HepG2 (cell line): Measurements from ENCODE around the gene UHMK1. TPM values are rescaled to one million over a fixed set of nuclear protein-coding genes. Genes with fewer than 3 reads are reported as not detected.
"Not testable (repeated sequence)": the region's sequence is repeated elsewhere in the genome, so short reads cannot be mapped to it uniquely, and the experiment has no call there.

Experiments
- ATAC-seq: fragments of 200-7000 bp; cut with Tn5 transposase; 3 replicates; pipeline ENCODE4 v1.9.1; 2020; ENCODE audit warnings: mild to moderate bottlenecking, moderate library complexity
- BruUV-seq: library from RNA; stranded (reverse); fragments of 400-500 nt; replicated peaks from 2 replicates; lab custom pipeline; 2021; lab: Mats Ljungman, UMichigan
- CTCF ChIA-PET: fragments of 300-600 bp; formaldehyde crosslinking; extraction: SDS; loops from one replicate; lab custom pipeline; 2021; ENCODE audit warnings: low total read pairs, inconsistent platforms, low intra/inter-chr PET ratio; lab: Yijun Ruan, JAX
- POLR2A ChIA-PET: fragments of 350-600 bp; sonication (Branson Sonifier 250); formaldehyde crosslinking; loops from one replicate; lab custom pipeline; 2020; ENCODE audit warnings: antibody characterized with exemption, inconsistent platforms; lab: Yijun Ruan, JAX
- DNase-seq: peaks from one replicate; pipeline ENCODE4 v3.0.0-alpha.2; 2015; ENCODE audit warnings: low spot score
- FAIRE-seq: peaks from 3 replicates; lab custom pipeline; 2011; peaks lifted over from hg19 to GRCh38; lab: Jason Lieb, UNC
- H2AFZ ChIP-seq: one replicate; pipeline ENCODE4 v1.6.1; 2011; ENCODE audit warnings: low read length, inconsistent platforms
- H3K27ac ChIP-seq: fragments of 300-600 bp; 3 replicates; pipeline ENCODE4 v1.8.0; 2011; ENCODE audit warnings: mixed run types, mild to moderate bottlenecking, mixed read lengths, low read length, inconsistent platforms; ENCODE audit not compliant: insufficient read depth; ENCODE audit errors: extremely low read length
- H3K27me3 ChIP-seq, 2 experiments: fragments of 200-600 bp in 1 of 2; 2 replicates in 1 of 2; 3 replicates in 1 of 2; pipeline versions ENCODE4 v1.6.0 to v1.8.0; 2011; ENCODE audit warnings: low read length in 2 of 2, mild to moderate bottlenecking in 2 of 2, moderate library complexity in 2 of 2, inconsistent platforms in 1 of 2; ENCODE audit not compliant: insufficient read depth in 2 of 2, control insufficient read depth in 1 of 2
- H3K36me3 ChIP-seq, 2 experiments: fragments of 200-600 bp in 1 of 2; replicated peaks in 1 of 2; 2 replicates in 1 of 2; 3 replicates in 1 of 2; pipeline versions ENCODE4 v1.5.1 to v1.8.0; 2011; ENCODE audit warnings: low read length in 2 of 2, inconsistent platforms in 1 of 2; ENCODE audit not compliant: insufficient read depth in 2 of 2, control insufficient read depth in 1 of 2
- H3K4me1 ChIP-seq: 2 replicates; pipeline ENCODE4 v1.5.1; 2012; ENCODE audit warnings: low read length, inconsistent platforms; ENCODE audit not compliant: insufficient read depth
- H3K4me2 ChIP-seq: 2 replicates; pipeline ENCODE4 v1.6.0; 2011; ENCODE audit warnings: low read depth, low read length, inconsistent platforms
- H3K4me3 ChIP-seq, 3 experiments: fragments of 200-600 bp in 1 of 3; sonication (generic), shearing (Covaris generic) in 1 of 3; replicated peaks in 1 of 3; 2 replicates each; pipeline ENCODE4 v1.5.1; 2011 to 2016; ENCODE audit warnings: low read length in 3 of 3, inconsistent platforms in 2 of 3, low read depth in 2 of 3, mild to moderate bottlenecking in 2 of 3, control low read depth in 1 of 3, mixed read lengths in 1 of 3; ENCODE audit not compliant: insufficient read depth in 1 of 3
- H3K79me2 ChIP-seq: one replicate; pipeline ENCODE4 v1.6.1; 2011; ENCODE audit warnings: low read length, inconsistent platforms; ENCODE audit not compliant: insufficient read depth
- H3K9ac ChIP-seq: 2 replicates; pipeline ENCODE4 v1.6.0; 2011; ENCODE audit warnings: mild to moderate bottlenecking, low read depth, low read length, inconsistent platforms; ENCODE audit not compliant: insufficient read depth
- H3K9me3 ChIP-seq: 2 replicates; pipeline ENCODE4 v1.5.1; 2012; ENCODE audit warnings: mild to moderate bottlenecking, low read length
- H4K20me1 ChIP-seq: 2 replicates; pipeline ENCODE4 v1.6.0; 2011; ENCODE audit warnings: inconsistent platforms, mild to moderate bottlenecking, low read length, moderate library complexity; ENCODE audit not compliant: insufficient read depth
- GABPB1 ChIP-seq: IDR thresholded peaks from 2 replicates; pipeline ENCODE4 v1.6.1; 2016; ENCODE audit warnings: mild to moderate bottlenecking, missing genetic modification reagents, moderate library complexity, missing compliant biosample characterization
- MTF1 ChIP-seq: sonication (generic); formaldehyde crosslinking; IDR thresholded peaks from 2 replicates; pipeline ENCODE4 v1.5.0; 2020; ENCODE audit warnings: missing genetic modification reagents
- SOX13 ChIP-seq, 3 experiments: fragments of 450-650 bp in 1 of 3; sonication (generic) in 1 of 3; formaldehyde crosslinking in 1 of 3; IDR thresholded peaks in 2 of 3; conservative IDR thresholded peaks in 1 of 3; 2 replicates each; pipeline versions ENCODE4 v1.5.0 to v1.6.1; 2016 to 2020; ENCODE audit warnings: antibody characterized with exemption in 1 of 3, mild to moderate bottlenecking in 1 of 3, missing compliant biosample characterization in 1 of 3, missing genetic modification reagents in 1 of 3, moderate library complexity in 1 of 3
- ZFP36 ChIP-seq: fragments of 150-350 bp; IDR thresholded peaks from 2 replicates; pipeline ENCODE4 v1.6.1; 2018; ENCODE audit warnings: borderline replicate concordance, low read length, low read depth; ENCODE audit not compliant: partially characterized antibody
- ZFP62 ChIP-seq: sonication (generic); formaldehyde crosslinking; IDR thresholded peaks from 2 replicates; pipeline ENCODE4 v1.4.0; 2020; ENCODE audit warnings: missing genetic modification reagents
- WGBS: methylation state at CpG from one replicate; pipeline ENCODE4 v1.1.6; 2017; ENCODE audit warnings: low lambda C conversion rate; 5-methylcytosine and 5-hydroxymethylcytosine counted together
- in situ Hi-C: cut with HindIII; loops from 2 replicates; pipeline ENCODE4 v1.10.0; 2017; ENCODE audit warnings: low pct_unique_long_range_greater_than_20kb; ENCODE audit not compliant: extremely low pct_ligation_motif_present
- intact Hi-C: fragments of 100-400 bp; cut with micrococcal nuclease; formaldehyde crosslinking; loops from one replicate; pipeline ENCODE4 v1.10.0; 2022; ENCODE audit not compliant: unreplicated experiment
- polyA plus RNA-seq, 8 experiments: library from polyadenylated mRNA; depleted of rRNA in 3 of 8; stranded (reverse) in 7 of 8; unstranded in 1 of 8; fragments of >200 nt; fragmentation: Illumina TruSeq in 4 of 8; extraction: Trizol in 4 of 8; gene quantifications; 2 replicates each; pipeline versions ENCODE4 v1.2.1 to v1.2.3, GENCODE V29; 2011 to 2016; ENCODE audit warnings: low read depth in 4 of 8, missing spikeins in 1 of 8, mixed read lengths in 1 of 8; ENCODE audit not compliant: insufficient read depth in 1 of 8
- total RNA-seq, 5 experiments: library from RNA; depleted of rRNA; stranded (reverse); fragments of >200 nt; fragmentation: Illumina TruSeq; extraction: Trizol; gene quantifications; 2 replicates each; pipeline ENCODE4 v1.2.3, GENCODE V29; 2016; ENCODE audit warnings: low read depth in 1 of 5
- TF ChIP-seq, protein P1 (sequence below): IDR thresholded peaks from 2 replicates; pipeline ENCODE4 v1.6.1; 2016; ENCODE audit warnings: low read depth, borderline replicate concordance
- TF ChIP-seq, protein P2 (sequence below): sonication (generic); formaldehyde crosslinking; conservative IDR thresholded peaks from 2 replicates; pipeline ENCODE4 v1.8.1; 2023; ENCODE audit warnings: missing genetic modification reagents
- TF ChIP-seq, protein P3 (sequence below): IDR thresholded peaks from 2 replicates; pipeline ENCODE4 v1.6.1; 2016; ENCODE audit warnings: mild to moderate bottlenecking, missing biosample characterization, missing genetic modification reagents
- TF ChIP-seq, protein P4 (sequence below): sonication (generic); formaldehyde crosslinking; IDR thresholded peaks from 2 replicates; pipeline ENCODE4 v1.8.1; 2022; ENCODE audit warnings: low read depth, mild to moderate bottlenecking, missing genetic modification reagents

Gene UHMK1
- total and polyA plus RNA-seq, 2 of the 13 experiments (the other 11 are each of a cell fraction or from before 2014, with no cell fraction given), result 12.9 to 20.0 TPM

DNA sequence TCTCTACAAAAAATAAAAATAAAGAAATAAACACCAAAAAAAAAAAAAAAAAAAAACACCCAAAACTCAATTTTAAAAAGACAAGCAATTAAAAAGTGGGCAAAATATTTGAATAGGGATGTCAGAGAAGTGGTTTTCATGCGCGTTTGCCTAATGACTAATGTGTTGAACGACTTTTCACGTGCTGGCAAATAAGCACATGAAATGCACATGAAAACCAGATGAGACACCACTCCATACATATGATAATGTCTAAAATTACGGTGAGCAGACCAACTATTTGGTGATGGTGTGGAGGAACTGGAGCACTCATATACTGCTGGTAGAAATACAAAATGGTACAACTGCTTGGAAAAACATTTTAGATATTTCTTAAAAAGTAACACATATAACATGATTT is 39.4 kb upstream of the UHMK1 start (continued):
- TF ChIP-seq, protein P1, sequence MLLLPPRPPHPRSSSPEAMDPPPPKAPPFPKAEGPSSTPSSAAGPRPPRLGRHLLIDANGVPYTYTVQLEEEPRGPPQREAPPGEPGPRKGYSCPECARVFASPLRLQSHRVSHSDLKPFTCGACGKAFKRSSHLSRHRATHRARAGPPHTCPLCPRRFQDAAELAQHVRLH (CRISPR knock-in tag), result no peak

DNA sequence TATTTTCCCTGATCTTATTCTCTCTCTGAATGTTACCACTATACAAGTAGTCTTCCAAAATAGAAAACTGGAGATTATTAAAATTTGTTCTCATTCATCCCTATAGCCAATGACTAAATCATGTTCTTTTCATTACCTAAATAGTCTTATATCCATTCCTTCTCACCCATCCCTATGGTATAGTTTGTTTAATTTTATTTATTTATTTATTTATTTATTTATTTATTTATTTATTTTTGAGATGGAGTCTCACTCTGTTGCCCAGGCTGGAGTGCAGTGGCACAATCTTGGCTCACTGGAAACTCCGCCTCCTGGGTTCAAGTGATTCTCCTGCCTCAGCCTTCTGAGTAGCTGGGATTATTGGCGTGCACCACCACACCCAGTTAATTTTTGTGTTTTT is 35.2 kb upstream of the UHMK1 start:
- H2AFZ ChIP-seq, in situ Hi-C loops, CTCF ChIA-PET, FAIRE-seq, H3K79me2 ChIP-seq, H3K36me3 ChIP-seq, H3K4me1 ChIP-seq, H3K27me3 ChIP-seq, H3K4me2 ChIP-seq, H3K4me3 ChIP-seq, H3K9ac ChIP-seq, DNase-seq, H3K9me3 ChIP-seq, H3K27ac ChIP-seq, H4K20me1 ChIP-seq, POLR2A ChIA-PET, BruUV-seq, ATAC-seq: not testable (repeated sequence)
- intact Hi-C loops, result loop anchor here (2.0 kb wide), 1 partner anchor 16 kb away; no protein-coding TSS in a partner anchor
- 44% methylated on average over 2 of the region's 2 CpGs for WGBS

DNA sequence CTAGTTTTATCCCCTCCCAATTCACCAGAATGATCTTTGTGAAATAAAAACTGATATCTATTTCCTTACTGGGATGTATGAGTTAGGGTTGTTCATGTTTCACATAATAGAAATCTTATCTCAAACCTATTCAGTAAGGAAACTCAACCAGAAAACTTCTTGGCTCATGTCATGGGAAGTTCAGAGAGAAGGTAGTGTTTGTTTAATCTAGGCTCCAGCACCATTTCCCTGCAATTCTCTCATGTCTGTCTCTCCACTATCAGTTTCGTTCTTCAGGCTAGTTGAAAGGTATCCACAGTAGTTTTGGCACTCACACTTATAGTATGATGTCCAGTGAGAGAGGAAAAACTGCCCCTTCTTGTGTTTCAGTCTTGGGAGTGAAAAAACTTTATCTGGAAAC is 34.6 kb upstream of the UHMK1 start:
- 0% methylated on average over 1 of the region's 1 CpG for WGBS
- no peak overlapping the region for H3K4me3 ChIP-seq
- intact Hi-C loops (loop anchor here (2.0 kb wide), 1 partner anchor 16 kb away; no protein-coding TSS in a partner anchor), in situ Hi-C loops (no loop called here)
- H3K9ac ChIP-seq, result no peak overlapping the region
- BruUV-seq, result no TSS peak
- FAIRE-seq (no peak), ATAC-seq (no peak), DNase-seq (no peak)
- H2AFZ ChIP-seq, result no peak overlapping the region
- no peaks in the 10 kb centered on the region for H3K27me3 ChIP-seq
- ChIA-PET POLR2A (no interaction called here), CTCF (no interaction called here)
- H3K79me2 ChIP-seq, result no peaks in the 10 kb centered on the region
- H4K20me1 ChIP-seq, result no peaks in the 10 kb centered on the region
- no peak overlapping the region for H3K4me2 ChIP-seq
- no peaks in the 10 kb centered on the region for H3K36me3 ChIP-seq
- no peak overlapping the region for H3K27ac ChIP-seq
- H3K9me3 ChIP-seq, result no peaks in the 10 kb centered on the region
- H3K4me1 ChIP-seq, result no peaks in the 10 kb centered on the region
- TF ChIP-seq MTF1 (CRISPR knock-in tag) (no peak), ZFP36 (no peak), ZFP62 (CRISPR knock-in tag) (no peak), GABPB1 (no peak), SOX13 (IDR thresholded peaks at IDR 0.05) (no peak), SOX13 (CRISPR knock-in tag; conservative IDR thresholded peaks at IDR 0.05 in 1 of 2, IDR thresholded peaks at IDR 0.05 in 1 of 2) (no peak)
- TF ChIP-seq, protein P2, sequence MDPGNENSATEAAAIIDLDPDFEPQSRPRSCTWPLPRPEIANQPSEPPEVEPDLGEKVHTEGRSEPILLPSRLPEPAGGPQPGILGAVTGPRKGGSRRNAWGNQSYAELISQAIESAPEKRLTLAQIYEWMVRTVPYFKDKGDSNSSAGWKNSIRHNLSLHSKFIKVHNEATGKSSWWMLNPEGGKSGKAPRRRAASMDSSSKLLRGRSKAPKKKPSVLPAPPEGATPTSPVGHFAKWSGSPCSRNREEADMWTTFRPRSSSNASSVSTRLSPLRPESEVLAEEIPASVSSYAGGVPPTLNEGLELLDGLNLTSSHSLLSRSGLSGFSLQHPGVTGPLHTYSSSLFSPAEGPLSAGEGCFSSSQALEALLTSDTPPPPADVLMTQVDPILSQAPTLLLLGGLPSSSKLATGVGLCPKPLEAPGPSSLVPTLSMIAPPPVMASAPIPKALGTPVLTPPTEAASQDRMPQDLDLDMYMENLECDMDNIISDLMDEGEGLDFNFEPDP (CRISPR knock-in tag), result no peak
- TF ChIP-seq, protein P3, sequence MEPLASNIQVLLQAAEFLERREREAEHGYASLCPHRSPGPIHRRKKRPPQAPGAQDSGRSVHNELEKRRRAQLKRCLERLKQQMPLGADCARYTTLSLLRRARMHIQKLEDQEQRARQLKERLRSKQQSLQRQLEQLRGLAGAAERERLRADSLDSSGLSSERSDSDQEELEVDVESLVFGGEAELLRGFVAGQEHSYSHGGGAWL, result no peak
- TF ChIP-seq, protein P4, sequence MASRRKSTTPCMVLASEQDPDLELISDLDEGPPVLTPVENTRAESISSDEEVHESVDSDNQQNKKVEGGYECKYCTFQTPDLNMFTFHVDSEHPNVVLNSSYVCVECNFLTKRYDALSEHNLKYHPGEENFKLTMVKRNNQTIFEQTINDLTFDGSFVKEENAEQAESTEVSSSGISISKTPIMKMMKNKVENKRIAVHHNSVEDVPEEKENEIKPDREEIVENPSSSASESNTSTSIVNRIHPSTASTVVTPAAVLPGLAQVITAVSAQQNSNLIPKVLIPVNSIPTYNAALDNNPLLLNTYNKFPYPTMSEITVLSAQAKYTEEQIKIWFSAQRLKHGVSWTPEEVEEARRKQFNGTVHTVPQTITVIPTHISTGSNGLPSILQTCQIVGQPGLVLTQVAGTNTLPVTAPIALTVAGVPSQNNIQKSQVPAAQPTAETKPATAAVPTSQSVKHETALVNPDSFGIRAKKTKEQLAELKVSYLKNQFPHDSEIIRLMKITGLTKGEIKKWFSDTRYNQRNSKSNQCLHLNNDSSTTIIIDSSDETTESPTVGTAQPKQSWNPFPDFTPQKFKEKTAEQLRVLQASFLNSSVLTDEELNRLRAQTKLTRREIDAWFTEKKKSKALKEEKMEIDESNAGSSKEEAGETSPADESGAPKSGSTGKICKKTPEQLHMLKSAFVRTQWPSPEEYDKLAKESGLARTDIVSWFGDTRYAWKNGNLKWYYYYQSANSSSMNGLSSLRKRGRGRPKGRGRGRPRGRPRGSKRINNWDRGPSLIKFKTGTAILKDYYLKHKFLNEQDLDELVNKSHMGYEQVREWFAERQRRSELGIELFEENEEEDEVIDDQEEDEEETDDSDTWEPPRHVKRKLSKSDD (CRISPR knock-in tag), result no peak
